LNCAP (cell line): ENCODE results near the gene NEURL3.

Experiments
- CTCF ChIP-seq: fragments of 450-650 bp; IDR thresholded peaks from 2 replicates; pipeline ENCODE4 v1.5.1; 2017; ENCODE audit warnings: mild to moderate bottlenecking

NEURL3 gene

GRCh38 chr2:96503637-96504243 lies 1.4 kb downstream of the NEURL3 start:
- no peak for TF ChIP-seq CTCF

- TF ChIP-seq CTCF: no peak
Measured at GRCh38 chr2:96502891-96503636, 2.1 kb downstream of the NEURL3 start.

GRCh38 chr2:96501886-96502810 lies 3.0 kb downstream of the NEURL3 start:
- no peak for TF ChIP-seq CTCF

- TF ChIP-seq CTCF: no peak
Measured at GRCh38 chr2:96501471-96501874, 3.7 kb downstream of the NEURL3 start.

- TF ChIP-seq CTCF: no peak
Measured at GRCh38 chr2:96500385-96501066, 4.6 kb downstream of the NEURL3 start.

GRCh38 chr2:96499061-96499960 lies 5.8 kb downstream of the NEURL3 start:
- no peak for TF ChIP-seq CTCF
